Naive thymus-derived CD4-positive, alpha-beta T cell (primary cell): ENCODE measurements around the gene CCDC6. TPM values are rescaled to one million over a fixed set of nuclear protein-coding genes. Genes with fewer than 3 reads are reported as not detected.

ENCODE experiments used
- ATAC-seq: fragments of 150-1000 bp; cut with Tn5 transposase; 2 replicates; pipeline ENCODE4 v1.10.0; 2021; ENCODE audit warnings: mild to moderate bottlenecking, moderate library complexity
- CTCF ChIA-PET: fragments of 350-600 bp; sonication (Branson Sonifier 250); formaldehyde crosslinking; loops from one replicate; lab custom pipeline; 2021; ENCODE audit warnings: antibody characterized with exemption; lab: Charles Lee
- POLR2A ChIA-PET: fragments of 350-600 bp; sonication (Branson Sonifier 250); formaldehyde crosslinking; loops from one replicate; lab custom pipeline; 2021; ENCODE audit warnings: antibody characterized with exemption, inconsistent platforms; lab: Charles Lee
- DNase-seq, 9 donors: peaks; one replicate each; pipeline versions ENCODE4 v3.0.0 to v3.0.0-alpha.2; 2020 to 2022; ENCODE audit warnings: mixed read lengths in 1 of 9
- H3K27ac ChIP-seq: one replicate; pipeline ENCODE4 v1.7.0; 2013; ENCODE audit warnings: mild to moderate bottlenecking, low read depth, low read length, moderate library complexity
- H3K27me3 ChIP-seq, 2 donors: one replicate each; pipeline ENCODE4 v1.7.0; 2013; ENCODE audit warnings: low read length in 2 of 2, mild to moderate bottlenecking in 2 of 2, moderate library complexity in 2 of 2; ENCODE audit not compliant: control insufficient read depth in 2 of 2, insufficient read depth in 2 of 2
- H3K36me3 ChIP-seq, 3 experiments: 1 replicate in 2 of 3; 2 replicates in 1 of 3; pipeline ENCODE4 v1.7.0; 2013; ENCODE audit warnings: low read length in 3 of 3, mild to moderate bottlenecking in 3 of 3, moderate library complexity in 1 of 3; ENCODE audit not compliant: insufficient read depth in 3 of 3, control insufficient read depth in 2 of 3
- H3K4me1 ChIP-seq, 2 donors: one replicate each; pipeline ENCODE4 v1.7.0; 2013; ENCODE audit warnings: low read length in 2 of 2, mild to moderate bottlenecking in 2 of 2, moderate library complexity in 1 of 2; ENCODE audit not compliant: control insufficient read depth in 2 of 2, insufficient read depth in 2 of 2
- H3K4me3 ChIP-seq: 2 replicates; pipeline ENCODE4 v1.7.0; 2013; ENCODE audit warnings: mild to moderate bottlenecking, low read length
- H3K9me3 ChIP-seq, 3 experiments: 1 replicate in 2 of 3; 2 replicates in 1 of 3; pipeline ENCODE4 v1.7.0; 2013; ENCODE audit warnings: low read length in 3 of 3; ENCODE audit not compliant: control insufficient read depth in 2 of 3
- H3K27ac Mint-ChIP-seq, 9 donors: one replicate each; pipeline ENCODE4 v1.8.0; 2020 to 2022; ENCODE audit warnings: mixed read lengths in 9 of 9, mild to moderate bottlenecking in 8 of 9, moderate library complexity in 5 of 9, inconsistent platforms in 2 of 9
- H3K27me3 Mint-ChIP-seq, 5 donors: one replicate each; pipeline ENCODE4 v1.8.0; 2021 to 2022; ENCODE audit warnings: mixed read lengths in 5 of 5, mild to moderate bottlenecking in 1 of 5
- H3K36me3 Mint-ChIP-seq, 5 donors: one replicate each; pipeline ENCODE4 v1.8.0; 2020 to 2022; ENCODE audit warnings: mixed read lengths in 5 of 5, mild to moderate bottlenecking in 3 of 5, inconsistent platforms in 1 of 5
- H3K4me1 Mint-ChIP-seq, 7 donors: one replicate each; pipeline ENCODE4 v1.8.0; 2020 to 2022; ENCODE audit warnings: mixed read lengths in 7 of 7, mild to moderate bottlenecking in 3 of 7, inconsistent platforms in 1 of 7
- H3K4me3 Mint-ChIP-seq, 10 donors: one replicate each; pipeline ENCODE4 v1.8.0; 2020 to 2022; ENCODE audit warnings: mild to moderate bottlenecking in 10 of 10, mixed read lengths in 10 of 10, moderate library complexity in 6 of 10, inconsistent platforms in 2 of 10
- H3K9me3 Mint-ChIP-seq, 11 donors: one replicate each; pipeline ENCODE4 v1.8.0; 2020 to 2022; ENCODE audit warnings: mixed read lengths in 11 of 11, mild to moderate bottlenecking in 4 of 11, inconsistent platforms in 1 of 11, moderate library complexity in 1 of 11
- intact Hi-C, 2 donors: fragments of 100-400 bp; cut with micrococcal nuclease; formaldehyde crosslinking; loops; one replicate each; pipeline ENCODE4 v1.15.1; 2023
- polyA plus RNA-seq, 2 donors: library from polyadenylated mRNA; unstranded; fragments of 300-500 nt; fragmentation: Illumina TruSeq; gene quantifications; one replicate each; pipeline ENCODE4 v1.2.3, GENCODE V29; 2021
- total RNA-seq, 6 experiments: library from RNA in 5 of 6; stranded (reverse) in 5 of 6; gene quantifications; 1 replicate in 5 of 6; 2 replicates in 1 of 6; pipeline ENCODE4 v1.2.3 and lab custom pipeline; 2021 to 2026

CCDC6 gene
- total and polyA plus RNA-seq, 7 experiments from 2014 or later: 4.2 to 34.3 (median 21.0) TPM

- peak overlapping the region in 2 of 10 donors; percentile 1 to 13 for H3K4me3 Mint-ChIP-seq
- CTCF ChIA-PET: no interaction called here
- H3K36me3 Mint-ChIP-seq: peaks cover 0 to 16% (median 0%) of the 10 kb centered on the region in 5 donors
These were observed 37.4 kb downstream of the CCDC6 start for GRCh38 chr10:59868696-59869593.

GRCh38 chr10:59867590-59867989, 38.8 kb downstream of the CCDC6 start:
- peak overlapping the region in 1 of 9 donors; percentile 38 for H3K27ac Mint-ChIP-seq
- peaks cover 43 to 82% (median 66%) of the 10 kb centered on the region in 7 donors for H3K4me1 Mint-ChIP-seq
- no peaks in the 10 kb centered on the region for H3K27me3 ChIP-seq
- no peaks in the 10 kb centered on the region for H3K27me3 Mint-ChIP-seq
- DNase-seq (no peak), ATAC-seq (no peak)
- no peak overlapping the region for H3K27ac ChIP-seq
- H3K9me3 ChIP-seq: no peaks in the 10 kb centered on the region
- no peaks in the 10 kb centered on the region for H3K9me3 Mint-ChIP-seq
- ChIA-PET CTCF (no interaction called here), POLR2A (no interaction called here)
- peaks cover 0 to 10% (median 0%) of the 10 kb centered on the region in 5 donors for H3K36me3 Mint-ChIP-seq
- no peak overlapping the region for H3K4me3 ChIP-seq
- intact Hi-C loops: loop anchor here in 1 of 2 donors (5.0 kb wide), 1 partner anchor 565 kb away; no protein-coding TSS in a partner anchor
- no peaks in the 10 kb centered on the region for H3K36me3 ChIP-seq
- H3K4me1 ChIP-seq: peaks cover 4 to 26% of the 10 kb centered on the region in 2 donors
- H3K4me3 Mint-ChIP-seq: no peak overlapping the region

More at GRCh38 chr10:59868696-59869593, 37.4 kb downstream of the CCDC6 start:
- peak overlapping the region in 3 of 9 donors; percentile 23 to 53 (median 49) for H3K27ac Mint-ChIP-seq
- Histone ChIP-seq H3K4me3 (no peak overlapping the region), H3K36me3 (no peaks in the 10 kb centered on the region), H3K27ac (no peak overlapping the region), H3K4me1 (peaks cover 4 to 34% of the 10 kb centered on the region in 2 donors), H3K9me3 (no peaks in the 10 kb centered on the region), H3K27me3 (no peaks in the 10 kb centered on the region)
- no peaks in the 10 kb centered on the region for H3K27me3 Mint-ChIP-seq
- DNase-seq (no peak), ATAC-seq (no peak)
- intact Hi-C loops: loop anchor here in 1 of 2 donors (5.0 kb wide), 1 partner anchor 563 kb away; no protein-coding TSS in a partner anchor
- H3K4me1 Mint-ChIP-seq: peaks cover 50 to 93% (median 79%) of the 10 kb centered on the region in 7 donors
- H3K9me3 Mint-ChIP-seq: no peaks in the 10 kb centered on the region
- POLR2A ChIA-PET: no interaction called here

GRCh38 chr10:59865101-59865500, 41.3 kb downstream of the CCDC6 start:
- Histone ChIP-seq H3K9me3 (no peaks in the 10 kb centered on the region), H3K27ac (no peak overlapping the region), H3K27me3 (no peaks in the 10 kb centered on the region), H3K36me3 (no peaks in the 10 kb centered on the region), H3K4me1 (peaks cover 4 to 14% of the 10 kb centered on the region in 2 donors), H3K4me3 (no peak overlapping the region)
- ChIA-PET CTCF (interaction anchor here (0.6 to 1.8 kb wide), 4 partner anchors 8 to 1473 kb away, joined by 3 to 6 read pairs (median 4); no protein-coding TSS in a partner anchor), POLR2A (interaction anchor here (1.0 kb wide), 1 partner anchor 41 kb away, joined by 4 read pairs; the partner anchor contains the start of gene CCDC6)
- Mint-ChIP-seq H3K27me3 (no peaks in the 10 kb centered on the region), H3K4me1 (peaks cover 41 to 80% (median 64%) of the 10 kb centered on the region in 7 donors), H3K9me3 (peaks cover 0 to 6% (median 0%) of the 10 kb centered on the region in 11 donors), H3K4me3 (peak overlapping the region in 9 of 10 donors; percentile 1 to 60 (median 41)), H3K27ac (peak overlapping the region in 8 of 9 donors; percentile 0 to 77 (median 58)), H3K36me3 (peaks cover 8 to 20% (median 19%) of the 10 kb centered on the region in 5 donors)
- intact Hi-C loops: loop anchor here (1.0 to 5.0 kb wide), 5 partner anchors 41 to 567 kb away; partner anchors contain the start of gene CCDC6 (in 2 of the 2)
- peak in 5 of 9 donors; percentile 9 to 27 (median 16) for DNase-seq
- peak; percentile 59 for ATAC-seq

- H3K36me3 ChIP-seq: no peaks in the 10 kb centered on the region
- no peaks in the 10 kb centered on the region for H3K9me3 ChIP-seq
- POLR2A ChIA-PET: interaction anchor here (1.0 kb wide), 1 partner anchor 42 kb away, joined by 4 read pairs; the partner anchor contains the start of gene CCDC6
- Mint-ChIP-seq H3K27me3 (no peaks in the 10 kb centered on the region), H3K4me1 (peaks cover 37 to 78% (median 62%) of the 10 kb centered on the region in 7 donors), H3K9me3 (peaks cover 0 to 9% (median 0%) of the 10 kb centered on the region in 11 donors), H3K4me3 (peak overlapping the region in 8 of 10 donors; percentile 17 to 55 (median 38)), H3K27ac (peak overlapping the region in 7 of 9 donors; percentile 3 to 77 (median 56)), H3K36me3 (peaks cover 8 to 26% (median 19%) of the 10 kb centered on the region in 5 donors)
- H3K4me3 ChIP-seq: no peak overlapping the region
- intact Hi-C loops: loop anchor here in 1 of 2 donors (2.0 to 5.0 kb wide), 2 partner anchors 168 to 578 kb away; no protein-coding TSS in a partner anchor
- DNase-seq (peak in 5 of 9 donors; percentile 6 to 24 (median 14)), ATAC-seq (peak; percentile 65)
- H3K27ac ChIP-seq: no peak overlapping the region
- CTCF ChIA-PET: interaction anchor here (0.6 to 1.8 kb wide), 3 partner anchors 8 to 1472 kb away, joined by 3 to 6 read pairs (median 5); no protein-coding TSS in a partner anchor
- peaks cover 4 to 14% of the 10 kb centered on the region in 2 donors for H3K4me1 ChIP-seq
- no peaks in the 10 kb centered on the region for H3K27me3 ChIP-seq
These were observed 42.0 kb downstream of the CCDC6 start for GRCh38 chr10:59864141-59864962.

- Mint-ChIP-seq H3K27ac (peak overlapping the region in 2 of 9 donors; percentile 20 to 33), H3K36me3 (peaks cover 8 to 30% (median 24%) of the 10 kb centered on the region in 5 donors), H3K4me3 (peak overlapping the region in 1 of 10 donors; percentile 17), H3K4me1 (peaks cover 13 to 73% (median 48%) of the 10 kb centered on the region in 7 donors), H3K27me3 (no peaks in the 10 kb centered on the region), H3K9me3 (peaks cover 0 to 12% (median 0%) of the 10 kb centered on the region in 11 donors)
- Histone ChIP-seq H3K4me1 (peaks cover 3 to 5% of the 10 kb centered on the region in 2 donors), H3K9me3 (no peaks in the 10 kb centered on the region), H3K36me3 (no peaks in the 10 kb centered on the region), H3K4me3 (no peak overlapping the region), H3K27ac (no peak overlapping the region), H3K27me3 (no peaks in the 10 kb centered on the region)
- ATAC-seq (no peak), DNase-seq (no peak)
- CTCF ChIA-PET: no interaction called here
- POLR2A ChIA-PET: no interaction called here
- intact Hi-C loops: no loop called here
These were observed 46.8 kb downstream of the CCDC6 start for GRCh38 chr10:59859570-59859969.
